Spleen (tissue), 11 donors: Measurements from ENCODE around the gene VPS4B. TPM values are rescaled to one million over a fixed set of nuclear protein-coding genes. Genes with fewer than 3 reads are reported as not detected.

Experiments
- DNase-seq: peaks from one replicate; pipeline ENCODE4 v3.0.0-alpha.2; 2020
- H3K27ac ChIP-seq, 8 donors: fragments of 200-600 bp; sonication (generic) in 7 of 8; 1 replicate in 4 of 8; 2 replicates in 4 of 8; pipeline versions ENCODE4 v1.5.0 to v1.8.0; 2016 to 2021; ENCODE audit warnings: inconsistent platforms in 4 of 8, mild to moderate bottlenecking in 4 of 8, moderate library complexity in 1 of 8
- H3K27me3 ChIP-seq, 7 donors: fragments of 200-600 bp; sonication (generic) in 6 of 7; replicated peaks in 1 of 7; 1 replicate in 4 of 7; 2 replicates in 3 of 7; pipeline versions ENCODE4 v1.5.0 to v1.8.0; 2016 to 2021; ENCODE audit warnings: inconsistent platforms in 3 of 7, mild to moderate bottlenecking in 1 of 7
- H3K36me3 ChIP-seq, 6 donors: fragments of 200-600 bp; sonication (generic) in 5 of 6; 1 replicate in 4 of 6; 2 replicates in 2 of 6; pipeline versions ENCODE4 v1.5.0 to v1.8.0; 2016 to 2021; ENCODE audit warnings: inconsistent platforms in 2 of 6
- H3K4me1 ChIP-seq, 6 donors: fragments of 200-600 bp; sonication (generic) in 5 of 6; 1 replicate in 3 of 6; 2 replicates in 3 of 6; pipeline versions ENCODE4 v1.5.0 to v1.8.0; 2016 to 2021; ENCODE audit warnings: inconsistent platforms in 3 of 6
- H3K4me3 ChIP-seq, 8 donors: fragments of 200-600 bp; sonication (generic) in 7 of 8; 1 replicate in 4 of 8; 2 replicates in 4 of 8; pipeline versions ENCODE4 v1.5.0 to v1.8.0; 2016 to 2021; ENCODE audit warnings: inconsistent platforms in 4 of 8, mild to moderate bottlenecking in 4 of 8, moderate library complexity in 2 of 8
- H3K9me3 ChIP-seq, 8 donors: fragments of 200-600 bp; sonication (generic) in 7 of 8; 1 replicate in 4 of 8; 2 replicates in 4 of 8; pipeline versions ENCODE4 v1.5.0 to v1.8.0; 2016 to 2021; ENCODE audit warnings: inconsistent platforms in 4 of 8
- CTCF ChIP-seq, 11 experiments: fragments of 200-600 bp in 7 of 11; fragments of 450-650 bp in 4 of 11; sonication (generic) in 4 of 11; IDR thresholded peaks in 8 of 11; conservative IDR thresholded peaks in 3 of 11; 1 replicate in 7 of 11; 2 replicates in 4 of 11; pipeline versions ENCODE4 v1.4.0 to v1.8.0; 2016 to 2021; ENCODE audit warnings: antibody characterized with exemption in 11 of 11, inconsistent platforms in 4 of 11, mild to moderate bottlenecking in 1 of 11
- POLR2A ChIP-seq, 3 donors: fragments of 450-650 bp; IDR thresholded peaks; one replicate each; pipeline ENCODE4 v1.5.1; 2017; ENCODE audit warnings: antibody characterized with exemption in 3 of 3, mild to moderate bottlenecking in 1 of 3
- POLR2AphosphoS5 ChIP-seq, 3 donors: sonication (generic); formaldehyde crosslinking; IDR thresholded peaks; one replicate each; pipeline ENCODE4 v1.5.1; 2017; ENCODE audit warnings: antibody characterized with exemption in 3 of 3
- WGBS, 5 donors: extraction: QIAGEN DNeasy Blood & Tissue Kit in 3 of 5; methylation state at CpG; one replicate each; pipeline versions ENCODE4 v1.1.5 to v1.1.7; 2013 to 2018; 5-methylcytosine and 5-hydroxymethylcytosine counted together
- intact Hi-C: fragments of 100-400 bp; cut with DNase I; formaldehyde crosslinking; loops from one replicate; pipeline ENCODE4 v1.15.0; 2023; ENCODE audit warnings: low total_unique reads
- polyA plus RNA-seq, 3 donors: library from polyadenylated mRNA; stranded (reverse); fragments of 200-250 nt; gene quantifications; one replicate each; pipeline ENCODE4 v1.2.1, GENCODE V29; 2013
- total RNA-seq, 7 donors: library from RNA; depleted of rRNA in 3 of 7; stranded (reverse); fragments of >200 nt in 3 of 7; fragmentation: NEBNext Ultra II Directional in 4 of 7; extraction: Animal tissue kit (Norgen Biotek cat#: 25700) in 4 of 7; gene quantifications; one replicate each; pipeline versions ENCODE4 v1.1.0 to v1.2.1, GENCODE V29; 2016 to 2021
- donor health status: healthy with polysubstance abuse.
- donor health status: DM: no; HTN: no; CAD: no; lungs with moderate emphysema.
- donor health status: DM: no; HTN: no; CAD: no.
- donor health status: Bipolar disorder and iron deficiency.
- donor health status: healthy.
- donor health status: DM: no; HTN: no; CAD: no.
- donor health status: DM: yes; HTN: yes; CAD: no.

The VPS4B gene
- total and polyA plus RNA-seq, 10 donors = 11.1 to 69.4 (median 48.0) TPM

DNA sequence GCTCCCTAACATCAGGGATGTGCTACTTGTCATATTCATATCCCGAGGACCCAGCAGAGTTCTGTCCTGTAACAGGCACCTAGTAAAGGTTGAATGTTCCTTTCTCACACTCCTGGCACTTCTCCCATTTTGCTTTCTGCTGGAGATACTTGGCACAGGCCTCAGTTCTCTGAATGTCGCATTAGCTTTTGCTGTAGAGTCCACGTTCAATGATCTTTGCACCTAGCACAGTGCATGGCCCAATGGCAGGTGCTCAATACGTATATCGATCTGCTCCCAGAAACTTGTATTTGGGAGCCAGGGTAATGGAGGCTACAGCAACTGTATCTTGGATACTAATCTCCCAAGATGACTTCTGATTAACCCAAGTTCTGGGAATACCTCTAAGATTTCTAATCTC, 24.8 kb upstream of the VPS4B start:
- DNase-seq = no peak
- Histone ChIP-seq H3K4me3 (no peak overlapping the region), H3K4me1 (peaks cover 0 to 16% (median 3%) of the 10 kb centered on the region in 6 donors), H3K27ac (no peak overlapping the region), H3K36me3 (no peaks in the 10 kb centered on the region), H3K27me3 (no peaks in the 10 kb centered on the region), H3K9me3 (no peaks in the 10 kb centered on the region)
- TF ChIP-seq POLR2A (IDR thresholded peaks at IDR 0.05) (no peak), CTCF (IDR thresholded peaks at IDR 0.05 in 8 of 11, conservative IDR thresholded peaks at IDR 0.05 in 3 of 11) (no peak), POLR2AphosphoS5 (IDR thresholded peaks at IDR 0.05) (no peak)
- intact Hi-C loops = no loop called here
- WGBS, 5 donors = 95 to 96% (median 96%) methylated on average over 5 of the region's 5 CpGs

- TF ChIP-seq CTCF (IDR thresholded peaks at IDR 0.05 in 8 of 11, conservative IDR thresholded peaks at IDR 0.05 in 3 of 11) (no peak), POLR2A (IDR thresholded peaks at IDR 0.05) (no peak), POLR2AphosphoS5 (IDR thresholded peaks at IDR 0.05) (no peak)
- peaks cover 0 to 16% (median 3%) of the 10 kb centered on the region in 6 donors for H3K4me1 ChIP-seq
- H3K27ac ChIP-seq = no peak overlapping the region
- H3K27me3 ChIP-seq = no peaks in the 10 kb centered on the region
- H3K4me3 ChIP-seq = no peak overlapping the region
- WGBS, 5 donors = 85 to 94% (median 88%) methylated on average over 3 of the region's 3 CpGs
- no peak for DNase-seq
- intact Hi-C loops = no loop called here
- no peaks in the 10 kb centered on the region for H3K9me3 ChIP-seq
- no peaks in the 10 kb centered on the region for H3K36me3 ChIP-seq
These were observed 24.0 kb upstream of the VPS4B start for GRCh38 chr18:63446266-63446665.

GRCh38 chr18:63445037-63445436, 22.8 kb upstream of the VPS4B start:
- intact Hi-C loops = no loop called here

DNA sequence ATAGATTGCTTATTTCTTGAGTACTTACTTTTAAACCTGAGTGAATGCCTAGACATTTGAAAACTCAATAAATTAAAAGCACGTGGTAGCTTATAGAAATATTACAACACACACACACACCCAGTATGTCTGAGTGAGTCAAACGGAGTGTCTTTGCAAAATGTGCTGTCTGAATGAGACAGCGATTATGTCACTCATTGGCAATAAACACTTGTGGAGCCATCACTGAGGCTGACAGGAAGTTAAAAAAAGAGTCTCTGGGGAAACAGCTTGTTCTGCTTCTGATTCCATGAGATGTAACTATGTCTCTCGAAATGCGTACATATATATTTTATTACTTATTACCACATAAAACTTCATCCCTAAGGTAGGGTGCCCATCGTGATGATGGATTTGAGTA, 22.3 kb upstream of the VPS4B start:
- no peaks in the 10 kb centered on the region for H3K9me3 ChIP-seq
- TF ChIP-seq CTCF (IDR thresholded peaks at IDR 0.05 in 8 of 11, conservative IDR thresholded peaks at IDR 0.05 in 3 of 11) (no peak), POLR2AphosphoS5 (IDR thresholded peaks at IDR 0.05) (peak in 1 of 3 donors; percentile 24)
- WGBS, 5 donors = 36 to 56% (median 48%) methylated on average over 6 of the region's 6 CpGs
- DNase-seq = no peak
- H3K4me3 ChIP-seq = no peak overlapping the region
- no peaks in the 10 kb centered on the region for H3K27me3 ChIP-seq
- H3K4me1 ChIP-seq = peaks cover 0 to 20% (median 3%) of the 10 kb centered on the region in 6 donors
- intact Hi-C loops = loop anchor here (5.0 kb wide), 1 partner anchor 427 kb away; no protein-coding TSS in a partner anchor
- H3K27ac ChIP-seq = peak overlapping the region in 5 of 8 donors; percentile 21 to 76 (median 67)
- no peaks in the 10 kb centered on the region for H3K36me3 ChIP-seq

More at GRCh38 chr18:63445037-63445436, 22.8 kb upstream of the VPS4B start:
- Histone ChIP-seq H3K27me3 (no peaks in the 10 kb centered on the region), H3K4me1 (peaks cover 0 to 20% (median 3%) of the 10 kb centered on the region in 6 donors), H3K4me3 (no peak overlapping the region), H3K36me3 (no peaks in the 10 kb centered on the region), H3K9me3 (no peaks in the 10 kb centered on the region), H3K27ac (peak overlapping the region in 5 of 8 donors; percentile 21 to 76 (median 67))
- no peak for TF ChIP-seq POLR2A (IDR thresholded peaks at IDR 0.05)
- TF ChIP-seq POLR2AphosphoS5 (IDR thresholded peaks at IDR 0.05) = no peak
- TF ChIP-seq CTCF (IDR thresholded peaks at IDR 0.05 in 8 of 11, conservative IDR thresholded peaks at IDR 0.05 in 3 of 11) = no peak
- WGBS, 5 donors = 57 to 79% (median 77%) methylated on average over 2 of the region's 2 CpGs
- DNase-seq = no peak
